Stimulated activated CD4-positive, alpha-beta T cell treated with anti-CD3 and anti-CD28 coated beads, Interleukin-12 subunit alpha, Interleukin-12 subunit beta, amount 100 ng/mL, for 4 hours (primary cell): ENCODE measurements around the gene SGCD.
"Not testable (repeated sequence)": the region's sequence is repeated elsewhere in the genome, so short reads cannot be mapped to it uniquely, and the experiment has no call there.

ENCODE experiments used
- DNase-seq: peaks from one replicate; pipeline ENCODE4 v3.0.0-alpha.2; 2020

The SGCD gene

DNA sequence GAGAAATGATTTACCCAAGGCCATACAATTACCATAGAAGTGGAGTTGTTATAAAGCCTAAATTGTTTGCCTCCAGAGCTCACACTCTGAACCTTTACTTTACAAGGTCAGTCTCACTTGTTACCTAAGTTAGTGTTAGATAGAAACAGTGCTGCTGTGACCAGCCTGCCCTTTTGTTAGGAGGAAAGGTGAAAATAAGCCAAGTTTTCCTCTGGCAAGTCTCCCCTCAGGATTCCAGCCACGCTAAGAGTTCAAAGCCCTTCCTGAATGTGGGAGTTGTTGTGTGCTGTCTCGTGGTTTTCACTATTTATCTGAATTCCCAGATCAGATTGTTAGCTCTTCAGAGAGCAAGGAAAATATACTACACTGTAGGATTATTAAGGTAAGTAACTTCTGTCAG is 260.0 kb downstream of the SGCD start:
- DNase-seq = no peak

DNA sequence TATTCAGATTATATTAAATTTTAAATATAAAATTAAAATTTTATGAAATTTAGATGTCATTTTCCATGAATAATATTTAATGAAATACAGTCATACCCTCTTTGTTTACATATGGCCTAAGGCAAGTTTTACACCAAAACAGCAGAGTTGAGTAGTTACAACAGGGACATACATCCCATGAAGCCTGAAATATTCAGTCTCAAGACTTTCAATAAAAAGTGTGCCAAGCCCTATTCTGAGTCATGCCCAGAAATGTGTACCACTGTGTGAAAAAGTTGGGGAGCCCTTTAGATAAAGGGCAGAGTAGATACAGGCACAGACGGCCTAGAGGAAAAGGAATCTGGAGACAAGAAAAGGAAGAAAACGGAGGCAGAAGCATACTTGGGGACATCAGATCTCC is 261.3 kb downstream of the SGCD start:
- no peak for DNase-seq

DNA sequence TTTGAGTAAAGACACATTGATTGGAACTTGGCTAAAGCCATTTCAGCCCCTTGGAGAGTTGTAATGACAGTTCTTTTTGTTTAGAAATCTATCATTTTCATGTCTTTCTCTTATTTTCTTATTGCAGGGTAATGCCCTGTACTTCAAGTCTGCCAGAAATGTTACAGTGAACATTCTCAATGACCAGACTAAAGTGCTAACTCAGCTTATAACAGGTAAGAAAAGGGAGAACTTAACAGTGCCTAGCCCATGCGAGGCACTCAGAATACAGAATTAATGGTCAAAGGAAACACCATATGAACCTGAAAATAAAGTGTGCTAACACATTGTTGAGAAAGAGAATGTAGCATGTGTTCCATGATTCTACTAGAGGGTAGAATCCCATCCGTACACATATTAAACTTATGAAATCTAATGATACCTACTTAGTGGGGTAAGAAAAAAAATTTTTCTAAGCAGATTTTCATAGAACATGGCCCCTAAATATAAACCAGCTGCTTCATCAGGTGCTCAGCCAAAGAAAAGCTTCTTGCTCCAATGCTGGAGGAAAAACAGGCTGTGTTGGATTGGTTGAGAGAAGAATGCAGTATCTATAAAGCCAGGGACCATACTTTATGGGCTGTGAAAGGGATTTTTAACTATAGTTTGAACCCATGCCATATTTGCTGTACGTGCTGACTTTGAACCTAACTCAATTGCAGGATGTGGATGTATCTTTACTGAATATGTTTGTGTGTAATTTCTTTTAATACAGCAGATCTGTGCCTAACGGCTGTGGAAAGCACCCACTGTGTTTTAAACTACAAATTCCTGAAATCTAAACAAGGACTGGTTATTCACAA is 262.4 kb downstream of the SGCD start:
- DNase-seq = no peak

DNA sequence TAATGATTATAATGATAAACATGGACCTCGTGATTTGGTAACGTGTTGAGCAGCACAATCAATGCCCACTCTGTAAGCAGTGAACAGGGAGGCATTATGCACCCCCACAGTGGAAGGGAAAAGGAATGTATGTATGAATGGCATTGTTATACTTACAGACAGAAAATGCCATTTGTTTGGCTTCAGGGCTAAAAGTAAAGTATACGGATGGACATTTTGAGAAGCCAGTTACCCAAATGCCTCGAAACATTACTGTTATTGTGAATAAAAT is 262.9 kb downstream of the SGCD start:
- DNase-seq = no peak

DNA sequence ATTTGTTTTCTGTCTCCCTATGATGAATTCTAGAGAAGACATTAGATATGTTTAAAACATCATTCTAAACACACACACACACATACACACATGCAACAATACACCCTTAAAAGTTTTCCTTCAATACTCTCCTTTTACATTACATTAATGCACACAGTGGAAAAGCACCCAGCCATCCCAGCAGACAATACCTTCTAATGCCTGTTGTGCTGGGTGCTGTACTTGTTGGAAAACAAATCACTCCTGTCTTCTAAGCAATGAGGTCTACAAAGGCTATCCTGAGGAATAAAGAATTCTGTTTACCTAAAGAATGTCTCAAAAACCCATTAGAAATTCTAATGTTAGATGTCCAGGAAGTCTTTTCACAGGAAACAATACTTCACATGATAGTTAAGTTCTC is 264.0 kb downstream of the SGCD start:
- DNase-seq = no peak

DNA sequence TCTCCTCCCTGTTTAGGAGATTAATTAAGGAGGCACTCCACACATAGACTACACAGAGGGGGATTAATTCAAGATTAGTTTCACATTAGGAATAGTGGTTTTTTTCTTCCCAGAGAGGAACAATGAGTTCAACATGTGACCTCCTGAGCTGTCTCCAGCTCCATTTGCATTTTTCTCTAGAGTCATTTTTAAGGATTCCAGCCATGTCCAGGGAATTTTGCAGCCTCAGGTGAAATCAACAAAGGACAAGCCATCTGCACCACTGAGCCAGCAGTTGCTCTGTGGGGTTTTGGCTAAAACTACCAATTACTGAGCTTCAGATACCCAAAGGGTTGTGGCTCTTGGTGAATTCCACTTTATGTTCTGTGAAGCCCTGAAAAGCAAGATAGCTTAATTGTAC is 264.7 kb downstream of the SGCD start:
- DNase-seq = no peak

DNA sequence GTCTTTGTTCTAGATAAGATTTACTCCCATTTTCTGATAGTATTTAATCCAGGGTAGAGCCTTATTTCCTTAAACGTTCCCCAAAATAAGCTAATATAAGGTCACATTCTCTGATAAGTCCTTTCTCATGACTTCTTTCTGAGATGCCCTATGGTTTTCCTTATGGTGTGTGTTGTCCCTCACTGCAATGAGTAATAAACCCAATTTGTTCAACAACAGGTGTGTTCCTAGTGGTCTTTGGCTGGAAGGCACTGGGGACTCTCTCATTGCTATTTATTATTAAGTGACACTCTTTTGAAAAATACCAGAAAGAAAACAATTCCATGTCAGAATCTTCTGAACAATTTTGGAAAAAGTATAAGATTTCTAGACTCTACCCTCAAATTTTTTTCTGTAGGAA is 266.6 kb downstream of the SGCD start:
- no peak for DNase-seq

DNA sequence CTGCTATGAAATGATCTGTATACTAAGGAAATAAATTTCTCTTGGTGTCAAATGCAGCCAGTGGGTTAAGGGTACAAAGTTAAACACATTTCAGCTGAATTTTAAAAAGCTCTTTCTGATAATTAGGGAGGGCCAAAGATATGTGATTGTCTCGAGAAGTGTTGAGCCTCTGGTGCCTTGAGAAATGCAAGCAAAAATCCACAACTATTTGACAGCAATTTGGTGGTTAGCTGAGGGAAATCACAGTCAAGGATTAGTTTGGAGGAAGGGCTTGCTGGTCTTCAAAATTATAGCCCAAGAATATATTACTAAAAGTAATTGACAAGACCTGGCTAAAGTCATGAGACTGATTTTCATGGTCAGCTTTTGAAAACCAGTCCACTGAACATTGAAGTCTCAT is 267.4 kb downstream of the SGCD start:
- DNase-seq = no peak

DNA sequence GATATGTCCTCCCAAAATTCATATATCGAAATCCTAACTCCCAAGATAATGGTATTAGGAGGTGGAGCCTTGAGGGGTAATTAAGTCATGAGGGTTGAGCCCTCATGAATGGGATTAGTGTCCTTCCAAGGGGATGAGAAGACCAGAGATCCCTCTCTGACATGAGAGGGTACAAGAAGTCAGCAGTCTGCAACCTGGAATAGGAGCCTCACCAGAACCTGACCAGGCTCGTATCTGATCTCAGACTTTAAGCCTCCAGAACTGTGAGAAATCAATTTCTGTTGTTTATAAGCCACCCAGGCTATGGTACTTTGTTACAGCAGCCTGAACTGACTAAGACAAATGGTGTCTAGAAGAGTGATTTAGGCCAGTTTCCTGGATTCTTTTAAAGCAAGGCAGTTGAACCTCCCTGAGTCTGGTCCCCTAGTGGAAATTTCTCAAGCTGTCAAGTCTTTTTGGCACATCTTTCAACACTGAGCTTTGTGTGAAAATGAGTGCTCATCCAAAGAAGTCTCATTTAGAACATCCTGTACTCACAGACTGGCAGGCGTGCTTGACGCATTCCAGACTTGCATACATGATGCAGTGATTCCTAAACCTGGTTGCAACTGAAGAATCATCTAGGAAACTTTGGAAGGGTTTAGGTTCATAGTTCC is 268.3 kb downstream of the SGCD start:
- DNase-seq = no peak

DNA sequence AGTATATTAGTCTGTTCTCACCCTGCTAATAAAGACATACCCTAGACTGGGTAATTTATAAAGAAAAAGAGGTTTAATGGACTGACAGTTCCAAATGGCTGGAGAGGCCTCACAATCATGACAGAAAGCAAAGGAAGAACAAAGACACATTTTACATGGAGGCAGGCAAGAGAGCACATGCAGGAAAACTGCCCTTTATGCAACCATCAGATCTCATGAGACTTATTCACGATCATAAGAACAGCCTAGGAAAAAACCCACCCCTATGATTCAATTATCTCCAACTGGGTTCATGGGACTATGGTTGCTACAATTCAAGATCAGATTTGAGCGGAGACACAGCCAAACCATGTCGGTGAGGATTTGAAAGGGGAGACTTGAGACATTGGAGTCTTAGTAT is 270.3 kb downstream of the SGCD start:
- no peak for DNase-seq

DNA sequence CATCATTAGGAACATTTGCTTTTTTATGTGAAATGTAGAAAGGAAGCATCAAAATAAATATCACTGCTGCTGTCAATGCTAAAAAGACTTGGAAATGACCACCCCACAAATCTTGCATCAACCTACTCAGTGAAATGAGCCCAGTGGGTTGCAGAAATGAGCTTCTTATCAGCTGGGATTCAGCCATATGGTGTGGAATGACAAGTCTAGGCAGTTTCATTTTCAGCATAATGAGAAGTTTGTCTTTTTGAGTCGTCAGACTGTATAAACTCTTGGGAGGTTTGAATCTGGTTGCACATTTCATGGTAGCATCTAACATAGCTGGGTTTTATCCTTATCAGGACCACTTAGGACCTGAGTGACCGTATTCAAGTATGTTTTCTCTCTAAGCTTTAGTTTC is 272.0 kb downstream of the SGCD start:
- no peak for DNase-seq

DNA sequence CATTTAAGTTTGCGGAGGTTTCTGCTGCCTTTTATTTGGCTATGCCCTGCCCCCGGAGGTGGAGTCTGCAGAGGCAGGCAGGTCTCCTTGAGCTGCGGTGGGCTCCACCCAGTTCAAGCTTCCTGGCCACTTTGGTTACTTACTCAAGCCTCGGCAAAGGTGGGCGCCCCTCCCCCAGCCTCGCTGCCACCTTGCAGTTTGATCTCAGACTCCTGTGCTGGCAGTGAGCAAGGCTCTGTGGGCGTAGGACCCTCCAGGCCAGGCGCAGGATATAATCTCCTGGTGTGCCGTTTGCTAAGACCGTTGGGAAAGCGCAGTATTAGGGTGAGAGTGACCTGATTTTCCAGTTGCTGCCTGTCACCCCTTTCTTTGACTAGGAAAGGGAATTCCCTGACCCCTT is 283.6 kb downstream of the SGCD start:
- not testable (repeated sequence) for DNase-seq

DNA sequence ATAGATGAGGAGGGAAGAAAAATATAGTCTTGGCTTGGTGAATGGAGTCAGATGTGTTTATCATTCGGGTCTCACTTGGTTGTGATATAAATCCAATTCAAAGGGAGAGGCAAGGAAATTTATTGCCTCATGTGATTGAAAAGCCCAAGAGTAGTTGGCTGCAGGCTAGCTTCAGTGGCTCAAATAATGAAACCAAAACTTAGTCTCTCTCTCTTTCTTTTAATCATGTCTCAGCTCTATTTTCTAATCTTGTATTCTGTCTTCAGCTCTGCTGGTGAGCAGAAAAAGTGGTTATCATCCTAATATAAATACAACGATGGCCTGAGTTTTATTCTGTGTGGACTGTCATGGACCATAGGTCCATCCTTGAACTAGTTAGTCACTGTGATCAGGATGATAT is 288.9 kb downstream of the SGCD start:
- DNase-seq = no peak

DNA sequence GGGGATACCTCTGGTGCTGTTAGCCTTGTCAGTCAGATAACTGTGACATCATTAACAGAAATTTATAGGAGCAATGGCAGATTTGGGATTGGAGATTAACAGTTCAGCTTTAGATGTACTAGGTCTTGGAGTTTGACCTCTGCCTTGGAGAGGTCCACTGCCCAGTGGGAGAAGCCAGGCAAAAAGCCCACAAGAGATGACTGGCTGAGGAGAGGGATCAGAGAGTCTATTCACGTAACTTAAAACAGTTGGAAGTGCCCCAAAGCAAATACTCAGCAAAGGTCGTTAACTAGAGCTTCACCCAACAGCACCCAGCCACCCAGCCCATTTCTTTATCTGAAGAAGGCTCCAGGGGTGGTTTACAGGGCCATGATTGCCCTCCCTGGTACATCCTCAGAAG is 290.5 kb downstream of the SGCD start:
- DNase-seq = no peak

DNA sequence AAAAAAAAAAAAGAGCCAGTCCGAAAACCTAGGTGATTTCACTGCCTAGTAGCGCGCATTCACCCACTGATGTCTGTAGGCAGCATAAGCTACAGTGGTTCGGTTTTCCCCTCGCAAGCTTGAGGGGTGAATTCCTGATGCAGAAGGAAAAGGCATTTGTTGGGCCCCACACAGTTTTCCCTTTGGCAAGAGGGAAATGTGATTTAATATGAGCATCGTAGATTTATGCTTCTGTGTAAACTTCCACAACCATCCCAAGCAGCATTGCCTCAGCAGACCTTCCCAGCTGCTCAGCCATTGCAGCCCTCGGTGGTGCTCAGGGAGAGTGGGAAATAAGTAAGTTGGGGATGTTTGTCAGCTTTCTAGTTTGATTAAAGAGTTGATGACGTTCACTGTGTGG is 291.6 kb downstream of the SGCD start:
- no peak for DNase-seq

DNA sequence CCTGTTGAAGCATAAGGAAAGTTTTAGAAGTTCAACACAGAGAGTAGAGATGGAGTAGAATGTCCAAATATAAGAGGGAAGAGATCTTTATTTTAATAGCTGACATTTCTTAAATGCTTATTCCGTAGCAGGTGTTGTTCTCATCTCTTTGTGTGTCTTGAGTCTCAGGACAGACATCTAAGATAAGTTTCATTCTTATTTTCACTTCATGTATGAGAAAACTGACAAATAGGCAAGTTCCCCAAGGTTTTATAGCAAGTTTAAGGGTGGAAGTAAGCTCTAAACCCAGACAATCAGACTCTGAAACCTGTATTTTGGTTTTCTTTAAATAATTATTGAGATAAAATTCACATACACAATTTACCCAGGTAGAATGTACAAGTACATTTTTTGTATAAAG is 294.8 kb downstream of the SGCD start:
- DNase-seq = no peak

DNA sequence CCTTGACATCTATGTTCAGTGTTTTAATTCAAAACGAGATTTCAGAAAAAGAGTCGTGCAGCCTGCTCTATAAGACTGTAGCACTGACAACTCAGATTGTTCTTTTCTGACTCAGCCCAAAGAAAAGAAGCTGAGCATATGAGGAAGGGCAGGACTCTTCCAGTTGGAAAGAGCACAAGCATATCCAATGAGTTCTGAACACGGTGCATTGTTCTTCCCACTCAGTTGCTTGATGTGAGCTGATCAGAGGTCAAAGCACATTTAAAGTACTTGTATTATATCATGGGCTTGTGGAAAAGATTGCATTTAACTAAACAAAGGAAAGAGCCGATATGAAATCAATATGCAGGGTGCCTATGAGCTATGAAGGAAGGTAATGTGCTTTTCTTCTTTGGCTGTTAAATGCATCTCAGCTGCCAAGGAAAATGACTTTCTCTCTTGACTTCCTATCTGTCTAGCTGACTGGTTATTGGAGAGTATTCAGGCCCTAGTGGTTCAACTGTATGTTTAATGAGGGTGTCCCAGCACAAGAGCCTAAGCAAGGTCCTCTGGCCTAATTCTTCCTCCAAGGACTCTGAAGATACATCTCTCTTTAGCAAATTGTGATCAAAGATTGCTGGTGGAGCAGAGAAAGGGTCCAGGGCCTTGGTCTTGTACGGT is 296.5 kb downstream of the SGCD start:
- DNase-seq = no peak

DNA sequence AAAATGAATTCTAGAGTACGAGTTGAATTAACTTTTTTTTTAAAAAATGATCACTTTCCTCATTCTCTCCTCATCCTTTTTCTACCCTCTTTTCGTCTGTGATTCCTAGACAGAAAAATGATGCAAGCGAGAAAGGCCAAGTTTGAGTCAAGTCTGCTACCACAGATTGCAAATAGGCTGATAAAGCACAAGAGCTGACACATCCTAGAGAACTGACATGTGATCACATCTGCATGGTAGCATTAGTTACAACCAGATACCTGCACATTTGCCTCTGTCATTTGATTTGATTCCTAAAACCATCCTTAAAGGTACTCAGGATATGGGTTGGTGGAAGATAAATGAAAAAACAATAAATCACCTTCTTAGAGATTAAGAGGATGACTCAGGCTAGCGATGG is 297.7 kb downstream of the SGCD start:
- no peak for DNase-seq

DNA sequence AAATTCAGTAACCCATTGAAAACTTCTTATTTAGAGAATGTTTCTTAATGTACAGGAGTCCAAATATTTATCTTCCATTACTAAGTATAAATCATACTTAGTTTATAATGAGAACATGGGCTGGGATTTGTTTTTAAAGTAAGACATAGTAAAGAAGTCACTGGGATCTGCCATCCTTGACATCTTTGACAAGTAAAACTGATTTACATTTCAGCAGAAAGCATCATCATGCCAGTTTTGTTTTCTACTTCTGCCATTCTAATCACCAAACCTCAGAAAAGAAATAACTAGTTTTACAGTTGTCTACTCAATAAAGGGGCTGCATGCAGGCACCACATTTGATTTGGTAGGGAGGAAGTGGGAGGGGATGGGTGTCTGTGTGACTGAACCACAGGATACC is 301.5 kb downstream of the SGCD start:
- no peak for DNase-seq

DNA sequence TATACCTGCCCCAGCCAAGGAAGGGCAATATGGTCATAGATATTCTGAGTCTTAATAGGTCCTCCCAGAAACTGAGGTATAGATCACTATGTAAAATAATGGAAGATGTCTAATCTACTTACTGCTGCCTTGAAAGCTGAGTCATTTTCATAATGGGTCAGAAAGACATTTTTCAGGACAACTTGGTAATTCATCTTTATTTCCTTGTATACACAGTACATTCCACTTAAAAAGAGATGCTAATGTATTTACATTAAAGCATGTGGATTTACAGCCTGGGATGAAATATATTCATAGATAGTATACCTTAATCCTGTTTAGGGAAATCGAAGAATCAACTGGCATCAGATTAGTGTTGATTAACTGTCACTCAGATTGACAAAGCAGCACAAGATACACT is 304.0 kb downstream of the SGCD start:
- DNase-seq = no peak

DNA sequence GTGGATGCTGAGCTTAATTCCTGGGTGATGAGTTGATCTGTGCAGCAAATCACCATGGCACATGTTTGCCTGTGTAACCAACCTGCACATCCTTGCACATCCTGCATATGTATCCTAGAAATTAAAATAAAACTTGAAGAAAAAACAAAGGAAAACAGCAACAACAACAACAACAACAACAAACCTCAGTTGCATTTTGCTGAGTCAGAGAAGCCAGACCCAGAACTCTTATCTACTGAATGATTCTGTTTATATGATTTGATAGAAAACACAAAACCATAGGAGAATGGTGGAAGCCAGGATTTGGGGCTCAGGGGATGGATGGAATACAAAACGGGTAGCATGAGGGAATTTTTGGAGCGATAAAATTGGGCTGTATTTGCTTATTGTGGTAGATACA is 307.3 kb downstream of the SGCD start:
- DNase-seq = no peak

DNA sequence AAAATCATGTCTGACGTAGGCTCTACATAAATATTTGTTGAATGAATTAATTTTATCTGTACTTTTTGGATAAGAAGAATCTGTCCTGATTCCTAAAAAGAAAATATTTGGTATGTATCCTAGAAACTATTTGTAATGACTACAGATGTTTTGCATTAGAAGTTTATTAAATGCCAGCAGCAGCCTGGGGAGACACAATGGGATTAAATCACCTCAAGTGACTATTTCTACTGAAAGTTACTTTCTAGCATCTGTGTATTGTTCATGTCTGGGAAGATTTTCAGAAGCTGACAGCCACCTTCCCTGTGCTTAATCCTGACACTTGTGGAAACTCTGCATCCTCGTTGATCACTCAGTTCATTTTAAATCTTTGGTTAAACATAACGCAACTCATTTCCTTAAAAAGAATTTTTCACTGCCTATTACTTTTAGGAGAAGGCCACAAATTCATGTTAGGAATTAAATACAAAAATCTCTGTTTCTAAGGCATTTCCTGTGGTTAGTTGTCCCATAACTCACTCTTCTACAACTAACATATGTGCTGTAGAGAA is 313.8 kb downstream of the SGCD start:
- no peak for DNase-seq

DNA sequence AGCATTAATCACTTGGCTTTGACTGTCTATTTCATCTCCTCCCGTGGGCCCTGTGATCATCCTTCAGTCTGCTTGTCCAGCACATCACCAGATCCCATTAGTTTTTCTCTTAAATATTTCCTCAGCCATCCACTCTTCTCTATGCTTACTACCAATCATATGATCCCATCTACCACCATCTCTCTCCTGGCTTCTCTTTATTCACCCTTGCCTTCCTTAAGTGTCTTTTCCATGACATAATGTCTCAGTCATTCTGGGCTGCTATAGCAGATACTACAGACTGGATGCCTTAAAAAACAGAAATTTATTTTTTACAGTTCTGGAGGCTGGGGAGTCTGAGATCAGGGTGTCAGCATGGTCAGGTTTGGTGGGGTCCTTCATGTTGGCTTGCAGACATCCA is 314.7 kb downstream of the SGCD start:
- DNase-seq = no peak

DNA sequence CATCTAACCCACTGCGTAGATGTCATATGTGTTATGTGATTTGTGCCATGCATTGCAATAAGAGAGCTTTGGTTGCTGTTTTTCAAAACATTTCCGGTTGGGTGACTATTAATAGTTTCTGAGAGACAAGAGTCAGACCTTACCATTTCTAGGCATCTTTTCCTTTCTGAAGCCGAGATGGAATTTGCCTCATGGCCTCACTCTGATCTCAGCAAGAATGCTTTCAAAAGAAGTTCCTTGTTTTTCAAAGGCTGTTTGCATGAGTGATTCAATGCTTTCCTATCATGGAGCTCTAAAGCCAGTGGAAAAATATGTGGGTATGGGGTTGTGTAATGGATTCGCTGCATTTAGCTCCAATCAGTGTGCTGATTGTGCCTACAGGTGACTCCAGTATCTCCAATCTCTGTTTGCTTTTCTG is 320.1 kb downstream of the SGCD start:
- DNase-seq = no peak
